Inflammatory macrophage treated with lipopolysaccharide for 4 hours (primary cell): ENCODE data around the gene MYO1F.
A peak's percentile ranks its signal among the peaks of the same experiment; 100 is the strongest.
"Not testable (repeated sequence)": the region's sequence is repeated elsewhere in the genome, so short reads cannot be mapped to it uniquely, and the experiment has no call there.

Experiments
- DNase-seq: peaks from one replicate; pipeline ENCODE4 v3.0.0-alpha.2; 2020

Gene MYO1F

DNA sequence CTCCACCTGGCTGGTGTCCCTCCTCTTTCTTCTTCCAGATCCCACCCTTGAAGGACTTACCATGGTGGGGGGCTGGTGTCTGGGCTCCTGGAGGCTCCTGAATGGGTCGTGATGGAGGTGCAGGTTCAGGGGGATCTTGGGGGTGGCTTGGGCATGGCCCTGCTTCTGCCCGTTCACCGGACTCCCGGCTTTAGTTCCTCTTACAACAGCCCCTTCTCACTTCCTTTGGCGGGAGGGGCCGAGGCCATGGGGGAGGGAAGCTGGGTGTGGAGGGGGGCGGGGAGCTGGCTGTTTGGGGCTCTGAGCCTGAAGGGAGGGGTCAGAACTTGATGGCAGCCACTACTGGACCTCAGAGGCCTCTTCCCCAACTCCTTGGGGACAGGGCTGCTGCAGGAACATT is at the start of gene MYO1F:
Gene MYO1F, minus strand, starts transcription at position 196 of the 400 bp plus-strand sequence. Its CDS starts 133 bp downstream, at position 63.
- DNase-seq = peak; percentile 75

DNA sequence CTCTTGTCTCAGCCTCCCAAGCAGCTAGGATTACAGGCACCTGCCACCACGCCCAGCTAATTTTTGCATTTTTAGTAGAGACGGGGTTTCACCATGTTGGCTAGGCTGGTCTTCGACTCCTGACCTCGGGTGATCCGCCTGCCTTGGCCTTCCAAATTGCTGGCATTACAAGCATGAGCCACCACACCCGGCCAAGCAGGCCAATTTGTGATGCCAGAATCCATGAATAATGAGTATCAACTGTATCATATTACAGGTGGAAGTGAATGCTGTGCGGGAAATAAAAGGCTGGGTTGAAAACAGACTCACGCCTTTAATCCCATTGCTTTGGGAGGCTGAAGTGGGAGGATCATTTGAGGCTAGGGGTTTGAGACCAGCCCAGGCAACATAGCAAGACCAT is 49.6 kb upstream of the MYO1F start:
- no peak for DNase-seq

DNA sequence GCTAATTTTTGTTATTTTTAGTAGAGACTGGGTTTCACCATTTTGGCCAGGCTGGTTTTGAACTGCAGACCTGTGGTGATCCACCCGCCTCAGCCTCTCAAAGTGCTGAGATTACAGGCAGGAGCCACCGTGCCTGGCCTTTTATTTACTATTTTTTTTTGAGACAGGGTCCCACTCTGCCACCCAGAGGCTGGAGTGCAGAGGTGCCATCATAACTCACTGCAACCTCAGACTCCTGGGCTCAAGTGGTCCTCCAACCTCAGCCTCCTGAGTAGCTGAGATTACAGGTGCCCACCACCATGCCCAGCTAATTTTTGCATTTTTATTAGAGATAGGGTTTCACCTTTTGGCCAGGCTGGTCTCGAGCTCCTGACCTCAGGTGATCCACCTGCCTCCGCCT is 45.6 kb upstream of the MYO1F start:
- not testable (repeated sequence) for DNase-seq

GRCh38 chr19:8618751-8619150 is 41.5 kb upstream of the MYO1F start:
- DNase-seq = no peak

DNA sequence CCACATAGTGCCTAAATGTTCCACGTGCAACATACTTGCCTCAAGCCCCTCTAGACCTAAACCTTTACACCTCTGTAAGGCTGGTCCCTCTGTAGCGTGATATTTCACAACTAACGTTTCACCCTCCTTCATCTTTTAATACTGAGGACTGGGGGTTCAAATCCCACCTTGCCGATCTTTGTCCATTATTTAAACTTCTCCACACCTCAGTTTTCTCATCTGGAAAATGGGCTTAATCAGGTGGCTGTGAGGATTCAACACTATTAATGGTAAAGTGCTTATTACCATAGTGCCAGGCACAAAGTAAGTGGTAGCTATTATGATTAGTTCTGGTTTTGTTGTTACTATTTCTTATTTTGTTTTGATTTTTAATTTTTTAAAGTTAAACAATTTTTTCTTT is 40.7 kb upstream of the MYO1F start:
- DNase-seq = no peak

DNA sequence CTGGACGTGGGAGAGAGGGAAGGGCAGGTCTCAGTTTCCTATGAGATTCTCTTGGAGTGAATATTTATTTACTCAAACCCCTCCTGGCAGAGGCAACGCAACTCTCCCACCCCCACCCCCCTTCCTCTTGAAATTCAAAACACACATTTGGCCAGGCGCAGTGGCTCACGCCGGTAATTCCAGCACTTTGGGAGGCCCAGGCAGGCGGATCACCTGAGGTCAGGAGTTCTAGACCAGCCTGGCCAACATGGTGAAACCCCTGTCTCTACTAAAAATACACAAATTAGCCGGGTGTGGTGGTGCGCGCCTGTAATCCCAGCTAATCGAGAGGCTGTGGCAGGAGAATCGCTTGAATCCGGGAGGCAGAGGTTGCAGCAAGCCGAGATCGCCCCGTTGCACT is 40.1 kb upstream of the MYO1F start:
- not testable (repeated sequence) for DNase-seq

DNA sequence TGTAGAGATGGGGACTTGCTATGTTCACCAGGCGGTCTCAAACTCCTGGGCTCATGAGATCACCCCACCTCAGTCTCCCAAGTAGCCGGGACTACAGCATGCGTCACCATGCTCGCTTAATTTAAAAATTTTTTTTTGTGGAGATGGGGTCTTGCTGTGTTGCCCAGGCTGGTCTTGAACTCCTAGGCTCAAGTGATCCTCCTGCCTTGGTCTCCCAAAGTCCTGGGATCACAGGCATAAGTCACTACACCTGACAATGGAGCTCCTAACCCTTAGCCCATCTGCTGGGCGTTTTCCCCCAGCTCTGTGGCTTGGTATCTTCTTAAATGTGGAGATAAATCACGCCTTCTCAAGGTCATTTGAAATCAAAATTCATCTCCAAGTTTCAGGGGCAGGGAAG is 39.6 kb upstream of the MYO1F start:
- no peak for DNase-seq

- peak; percentile 75 for DNase-seq
These were observed 38.8 kb upstream of the MYO1F start for GRCh38 chr19:8615813-8616596.

- no peak for DNase-seq
These were observed 37.8 kb upstream of the MYO1F start for GRCh38 chr19:8615024-8615423.

DNA sequence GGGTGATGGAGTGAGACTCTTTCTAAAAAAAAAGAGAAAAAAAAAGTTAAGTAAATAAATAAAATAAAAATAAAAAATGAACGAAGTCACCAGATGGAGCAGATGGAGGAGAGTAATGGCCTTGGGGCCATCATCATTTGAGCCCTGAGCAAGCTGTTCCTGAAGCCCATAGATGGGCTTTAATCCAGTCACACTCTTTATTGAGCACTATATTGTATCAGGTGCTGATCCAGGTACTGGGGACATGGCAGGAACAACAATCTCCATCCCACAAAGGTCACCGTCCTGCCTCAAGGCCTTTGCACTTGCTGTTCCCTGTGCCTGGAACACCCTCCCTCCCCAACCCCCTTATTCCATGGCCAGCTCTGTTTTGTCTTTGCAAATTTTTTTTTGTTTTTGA is 37.2 kb upstream of the MYO1F start:
- no peak for DNase-seq

- DNase-seq = no peak
These were observed 35.5 kb upstream of the MYO1F start for GRCh38 chr19:8612807-8613171.

DNA sequence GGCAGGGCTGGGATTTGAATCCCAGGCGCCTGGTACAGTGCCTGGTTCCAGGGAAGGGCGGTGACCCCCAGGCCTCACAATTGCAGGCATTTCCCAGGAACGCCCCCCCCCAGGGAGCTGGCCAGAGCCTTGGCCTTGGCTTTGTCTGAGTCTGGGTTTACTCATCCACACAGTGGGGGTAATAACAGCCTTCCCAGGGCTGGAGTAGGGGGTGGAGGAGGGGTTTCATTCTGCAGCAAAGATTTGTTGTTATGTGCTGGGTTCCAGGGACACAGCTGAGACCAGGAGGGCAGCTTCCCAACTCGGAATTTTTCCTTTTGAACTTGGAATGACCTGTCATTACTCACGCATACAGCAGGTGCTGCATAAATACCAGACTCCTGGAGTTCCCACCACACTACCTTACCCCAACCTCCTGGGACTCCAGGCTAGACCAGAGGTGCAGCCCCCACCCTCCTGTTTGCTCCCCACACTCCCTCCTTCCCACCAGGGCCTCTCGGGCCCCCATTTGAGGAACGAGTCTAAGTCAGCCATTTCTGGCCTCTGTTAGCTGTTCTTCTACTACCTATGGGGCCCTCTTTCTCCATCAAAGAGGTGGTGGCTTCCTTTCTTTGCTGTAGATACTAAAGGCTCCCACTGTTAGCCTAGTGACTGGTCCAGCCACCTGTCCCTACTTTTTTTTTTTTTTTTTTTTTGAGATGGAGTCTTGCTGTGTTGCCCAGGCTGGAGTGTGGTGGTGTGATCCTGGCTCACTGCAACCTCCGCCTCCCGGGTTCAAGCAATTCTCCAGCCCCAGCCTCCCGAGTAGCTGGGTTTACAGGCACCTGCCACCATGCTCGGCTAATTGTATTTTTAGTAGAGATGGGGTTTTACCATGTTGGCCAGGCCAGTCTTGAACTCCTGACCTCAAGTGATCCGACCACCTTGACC is 34.9 kb upstream of the MYO1F start:
- no peak for DNase-seq

DNA sequence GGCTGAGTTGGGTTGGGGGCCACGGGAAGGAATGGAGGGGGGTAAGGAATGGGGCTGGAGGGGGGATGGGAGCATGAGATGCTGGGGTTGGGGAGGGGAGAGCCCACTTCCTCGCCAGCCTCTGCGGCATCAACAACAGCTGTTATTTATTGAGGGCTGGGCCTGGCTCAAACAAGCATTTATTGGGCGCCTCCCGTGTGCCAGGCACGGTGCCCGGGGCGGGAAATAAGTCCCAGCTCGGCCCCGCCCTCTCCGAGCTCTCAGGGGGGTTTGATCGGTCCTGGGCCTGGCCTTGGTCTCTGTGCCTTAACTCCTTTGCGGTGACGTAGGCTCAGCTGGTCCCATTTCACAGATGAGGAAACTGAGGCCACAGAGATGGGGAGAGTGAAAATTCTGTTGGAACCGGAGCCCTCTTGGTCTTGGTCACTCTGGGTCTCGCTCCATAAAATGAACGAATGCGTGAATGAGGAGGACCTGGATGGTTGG is 34.2 kb upstream of the MYO1F start:
- no peak for DNase-seq

DNA sequence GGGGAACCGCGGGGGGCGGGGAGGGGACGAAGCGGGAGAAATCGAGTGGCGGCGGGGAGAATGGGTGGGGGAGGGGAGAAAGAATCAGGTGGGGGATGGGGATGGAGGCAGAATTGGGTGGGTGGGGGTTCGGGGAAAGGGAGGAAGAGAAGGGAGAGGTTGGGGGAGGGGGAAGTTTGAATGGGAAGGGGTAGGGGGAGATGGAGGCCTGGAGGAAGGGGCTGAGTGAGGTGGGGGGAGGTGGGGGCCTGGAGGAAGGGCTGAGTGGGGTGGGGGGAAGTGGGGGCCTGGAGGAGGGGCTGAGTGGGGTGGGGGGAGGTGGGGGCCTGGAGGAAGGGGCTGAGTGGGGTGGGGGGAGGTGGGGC is 33.7 kb upstream of the MYO1F start:
- no peak for DNase-seq

- DNase-seq = no peak
These were observed 33.0 kb upstream of the MYO1F start, which contains the start of gene ADAMTS10 for GRCh38 chr19:8610041-8610935. TSS of gene ADAMTS10 (minus strand) at chr19:8610715. CDS start at chr19:8605710, 5,005 bp downstream.

- DNase-seq = peak; percentile 43
These were observed 32.2 kb upstream of the MYO1F start for GRCh38 chr19:8609279-8610040.

GRCh38 chr19:8608941-8609278 is 31.7 kb upstream of the MYO1F start:
- no peak for DNase-seq

DNA sequence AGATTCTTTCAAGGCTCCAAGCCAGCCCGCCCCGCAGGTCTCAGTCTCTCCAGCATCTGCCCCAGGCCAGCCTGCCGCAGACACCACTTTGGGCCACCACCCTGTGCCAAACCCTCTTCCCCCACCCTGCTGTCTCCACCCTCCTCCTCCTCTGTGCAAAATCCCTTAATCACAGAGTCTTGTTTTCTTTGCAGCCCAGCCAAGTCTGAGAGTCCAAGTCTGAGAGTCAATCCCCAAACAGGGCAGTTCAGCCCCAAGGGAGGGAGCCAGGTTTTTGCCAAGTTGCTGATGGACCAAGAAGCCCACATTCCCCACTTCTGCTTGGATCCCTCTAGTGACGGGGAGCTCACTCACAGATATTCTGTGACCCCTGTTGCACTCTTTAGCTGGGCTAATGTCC is 30.1 kb upstream of the MYO1F start:
- no peak for DNase-seq

GRCh38 chr19:8605514-8605913 is 28.3 kb upstream of the MYO1F start:
- DNase-seq = no peak

DNA sequence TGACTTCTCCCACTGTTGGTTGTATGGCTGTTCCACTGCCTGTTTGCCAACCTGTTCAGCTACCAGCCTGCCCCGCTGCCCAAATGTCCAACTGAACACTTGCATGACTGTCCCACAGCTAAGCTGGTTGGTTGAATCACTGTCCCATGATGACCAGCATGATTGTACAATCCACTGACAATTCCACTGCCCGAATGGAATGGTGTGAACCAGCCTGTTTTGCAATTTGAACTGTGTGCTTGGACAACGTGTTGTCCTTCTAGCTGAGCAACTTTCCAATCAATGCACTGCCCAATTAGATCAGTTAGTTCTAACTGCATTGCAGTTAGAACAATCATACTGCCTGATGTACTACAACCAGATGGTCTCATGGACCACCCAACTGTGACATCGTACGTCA is 24.6 kb upstream of the MYO1F start:
- peak; percentile 14 for DNase-seq

DNA sequence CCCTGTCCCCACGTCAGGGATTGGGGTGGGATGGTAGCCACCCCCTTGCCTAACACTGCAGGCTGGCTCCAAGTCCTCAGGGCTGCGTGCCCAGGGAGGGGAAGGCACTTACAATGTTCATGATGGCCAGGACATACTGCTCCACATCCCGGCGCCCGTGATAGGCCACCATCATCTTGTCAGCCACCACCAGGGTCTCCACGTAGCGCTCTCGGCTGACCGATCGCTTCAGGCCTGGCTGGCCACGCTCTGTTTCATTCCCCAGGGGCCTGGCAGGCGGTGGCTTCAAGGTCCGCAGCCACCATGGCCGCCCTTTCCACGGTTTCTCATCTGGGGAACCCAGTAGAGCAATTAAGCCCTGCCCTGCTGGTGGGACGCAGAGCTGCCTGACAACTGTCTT is 23.6 kb upstream of the MYO1F start:
- DNase-seq = no peak

GRCh38 chr19:8600064-8600463 is 22.8 kb upstream of the MYO1F start:
- DNase-seq = no peak
